GM18870 (cell line): ENCODE data around the gene SPOPL.
"Not testable (repeated sequence)": the region's sequence is repeated elsewhere in the genome, so short reads cannot be mapped to it uniquely, and the experiment has no call there.

ENCODE experiments used
- ATAC-seq: cut with Tn5 transposase; IDR thresholded peaks from one replicate; pipeline ENCODE4 v1.9.1; 2021; ENCODE audit warnings: moderate library complexity; ENCODE audit not compliant: unreplicated experiment

Gene SPOPL

GRCh38 chr2:138523018-138523672 is 21.6 kb downstream of the SPOPL start:
- peak; percentile 56 for ATAC-seq

DNA sequence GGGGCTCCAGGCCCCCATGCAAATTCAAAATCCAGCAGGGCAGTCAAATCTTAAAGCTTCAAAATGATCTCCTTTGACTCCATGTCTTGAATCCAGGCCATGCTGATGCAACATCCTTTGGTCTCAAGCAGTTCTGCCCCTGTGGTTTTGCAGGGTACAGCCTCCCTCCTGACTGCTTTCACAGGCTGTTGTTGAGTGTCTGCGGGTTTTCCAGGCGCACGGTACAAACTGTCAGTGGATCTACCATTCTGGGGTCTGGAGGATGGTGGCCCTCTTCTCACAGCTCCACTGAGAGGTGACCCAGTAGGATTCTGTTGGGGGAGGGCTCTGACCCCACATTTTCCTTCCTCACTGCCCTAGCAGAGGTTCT is 22.1 kb downstream of the SPOPL start:
- ATAC-seq: peak; percentile 27

GRCh38 chr2:138524353-138524752 is 22.8 kb downstream of the SPOPL start:
- not testable (repeated sequence) for ATAC-seq

- ATAC-seq: no peak
Observed at GRCh38 chr2:138531913-138532312, 30.3 kb downstream of the SPOPL start.

GRCh38 chr2:138534791-138535190 is 33.2 kb downstream of the SPOPL start:
- no peak for ATAC-seq

DNA sequence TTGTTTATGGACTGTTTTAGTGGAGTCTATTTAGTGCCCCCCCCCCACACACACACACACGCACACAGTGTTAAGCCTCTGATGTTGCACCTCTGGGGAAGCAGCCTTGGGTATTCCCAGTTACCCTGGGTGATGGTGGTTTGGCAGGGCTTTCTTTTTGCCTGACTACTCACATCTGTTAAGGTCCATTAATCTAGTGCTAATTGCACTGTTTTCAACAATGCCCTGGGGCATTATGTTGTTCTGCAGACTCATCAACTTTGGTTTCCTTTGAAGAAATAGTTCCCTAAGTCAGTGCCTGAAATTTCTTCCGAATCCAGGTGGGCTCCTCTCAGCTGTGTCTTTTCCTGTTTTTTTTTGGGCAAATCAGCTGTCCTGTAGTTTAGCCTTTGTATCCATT is 34.7 kb downstream of the SPOPL start:
- ATAC-seq: peak; percentile 83

- ATAC-seq: no peak
Observed at GRCh38 chr2:138536740-138537139, 35.2 kb downstream of the SPOPL start.

GRCh38 chr2:138537170-138537915 is 35.8 kb downstream of the SPOPL start:
- no peak for ATAC-seq

DNA sequence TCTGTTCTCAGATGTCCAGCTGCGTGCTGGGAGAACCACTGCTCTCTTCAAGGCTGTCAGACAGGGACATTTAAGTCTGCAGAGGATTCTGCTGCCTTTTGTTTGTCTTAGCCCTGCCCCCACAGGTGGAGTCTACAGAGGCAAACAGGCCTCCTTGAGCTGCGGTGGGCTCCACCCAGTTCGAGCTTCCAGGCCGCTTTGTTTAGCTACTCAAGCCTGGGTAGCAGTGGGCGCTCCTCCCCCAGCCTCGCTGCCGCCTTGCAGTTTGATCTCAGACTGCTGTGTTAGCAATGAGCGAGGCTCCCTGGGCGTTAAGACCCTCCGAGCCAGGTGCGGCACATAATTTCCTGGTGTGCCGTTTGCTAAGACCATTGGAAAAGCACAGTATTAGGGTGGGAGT is 42.6 kb downstream of the SPOPL start:
- ATAC-seq: not testable (repeated sequence)

GRCh38 chr2:138548796-138549195 is 47.2 kb downstream of the SPOPL start:
- ATAC-seq: no peak

DNA sequence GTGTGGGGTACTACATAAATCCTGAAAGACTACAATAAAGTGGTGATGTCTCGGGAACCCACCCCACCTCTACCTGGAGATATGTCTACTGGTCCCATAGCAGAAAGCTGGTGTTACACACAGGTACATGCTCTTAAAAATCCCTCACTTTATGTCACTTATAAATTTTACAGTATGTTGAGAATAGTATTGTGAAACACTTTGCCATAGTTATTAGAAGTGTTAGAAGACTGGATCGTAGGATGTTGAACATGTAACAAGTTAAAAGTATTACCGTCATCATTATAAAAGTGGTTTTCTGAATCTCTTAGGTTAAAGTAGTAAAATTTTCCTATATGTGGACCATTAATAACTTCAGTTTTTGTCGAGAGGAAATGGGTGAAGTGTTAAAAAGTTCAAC is 48.6 kb downstream of the SPOPL start:
- no peak for ATAC-seq

GRCh38 chr2:138550670-138551287 is 49.2 kb downstream of the SPOPL start:
- ATAC-seq: no peak

DNA sequence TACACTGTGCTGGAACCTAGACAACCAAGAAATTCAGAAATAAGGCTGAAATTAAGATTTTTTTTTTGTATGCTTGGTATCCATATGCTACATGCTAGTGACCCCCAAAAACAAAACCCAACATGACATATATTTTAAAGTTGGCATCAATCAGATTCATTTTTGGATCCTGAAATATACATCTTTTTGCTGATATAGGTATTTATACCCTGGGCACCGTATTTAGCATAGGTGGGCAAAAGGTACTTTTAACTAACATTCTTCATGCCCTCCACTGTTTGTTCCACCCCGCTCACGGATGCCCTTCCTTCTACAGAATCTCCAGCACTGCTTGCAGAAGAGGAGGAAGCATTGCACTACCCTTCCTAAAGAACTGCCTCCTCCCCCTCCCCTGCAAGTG is 52.6 kb downstream of the SPOPL start:
- ATAC-seq: no peak

GRCh38 chr2:138559641-138560040 is 58.1 kb downstream of the SPOPL start:
- ATAC-seq: no peak

DNA sequence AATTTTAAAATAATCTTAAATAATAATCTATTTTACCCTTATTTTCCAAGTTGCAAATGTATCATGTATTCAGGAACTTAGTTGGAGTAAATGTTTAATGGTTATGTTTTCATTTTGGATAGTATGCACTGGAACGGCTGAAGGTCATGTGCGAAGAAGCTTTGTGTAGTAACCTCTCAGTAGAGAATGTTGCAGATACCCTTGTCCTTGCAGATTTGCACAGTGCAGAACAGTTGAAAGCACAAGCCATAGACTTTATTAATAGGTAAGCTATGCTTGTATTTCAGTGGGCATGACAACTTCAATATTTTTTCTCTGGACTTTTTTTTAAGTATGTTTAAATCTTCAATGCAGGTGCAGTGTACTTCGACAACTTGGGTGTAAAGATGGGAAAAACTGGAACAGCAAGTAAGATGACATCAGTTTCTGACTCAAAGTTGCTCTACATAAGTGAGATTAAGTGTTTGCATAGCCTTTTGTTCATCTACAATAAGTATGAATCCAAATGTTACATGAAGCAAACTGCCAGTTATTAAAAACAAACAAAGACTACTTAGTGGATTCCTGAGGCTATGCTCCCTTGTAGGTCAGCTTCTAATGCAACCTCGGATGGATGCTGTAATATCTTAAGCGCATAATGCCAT is 63.1 kb downstream of the SPOPL start:
- no peak for ATAC-seq

DNA sequence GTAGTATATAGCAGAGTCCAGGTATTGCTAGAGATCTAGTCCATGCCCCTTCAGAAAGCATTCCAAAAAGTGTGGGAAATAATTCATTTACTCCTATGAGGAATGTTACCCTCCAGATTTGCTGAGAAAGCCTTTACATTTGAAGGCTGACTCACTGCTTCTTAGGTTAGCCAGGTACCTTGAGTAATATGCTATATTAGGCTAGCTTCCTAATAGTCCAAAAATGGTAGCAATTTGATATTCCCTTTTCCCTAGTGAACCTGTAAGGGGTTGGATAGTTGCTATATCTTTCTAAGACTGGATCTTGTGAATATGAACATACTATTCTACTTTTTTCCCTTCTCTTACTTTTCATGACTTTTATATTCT is 63.6 kb downstream of the SPOPL start:
- no peak for ATAC-seq

DNA sequence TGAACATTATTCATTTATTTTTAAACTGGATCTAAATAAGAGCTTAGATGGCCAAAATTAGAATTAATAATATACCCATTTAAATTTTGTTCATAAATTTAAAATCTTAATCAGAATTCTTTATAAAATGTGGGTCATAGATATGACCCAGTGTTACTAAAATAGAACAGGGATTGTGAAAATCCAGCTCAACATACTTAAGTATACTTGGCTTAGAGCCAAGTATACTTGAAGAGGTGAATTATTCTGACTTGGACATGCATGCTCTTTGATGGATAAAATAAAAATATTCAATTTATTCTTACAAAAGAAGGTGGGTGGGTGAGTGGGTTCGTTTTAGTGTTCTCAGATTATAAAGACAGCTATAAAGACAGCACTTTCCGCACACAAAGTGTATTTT is 70.7 kb downstream of the SPOPL start:
- no peak for ATAC-seq

GRCh38 chr2:138577066-138577465 is 75.5 kb downstream of the SPOPL start:
- no peak for ATAC-seq

GRCh38 chr2:138579556-138579955 is 78.0 kb downstream of the SPOPL start:
- ATAC-seq: no peak

GRCh38 chr2:138581909-138582308 is 80.3 kb downstream of the SPOPL start:
- no peak for ATAC-seq

DNA sequence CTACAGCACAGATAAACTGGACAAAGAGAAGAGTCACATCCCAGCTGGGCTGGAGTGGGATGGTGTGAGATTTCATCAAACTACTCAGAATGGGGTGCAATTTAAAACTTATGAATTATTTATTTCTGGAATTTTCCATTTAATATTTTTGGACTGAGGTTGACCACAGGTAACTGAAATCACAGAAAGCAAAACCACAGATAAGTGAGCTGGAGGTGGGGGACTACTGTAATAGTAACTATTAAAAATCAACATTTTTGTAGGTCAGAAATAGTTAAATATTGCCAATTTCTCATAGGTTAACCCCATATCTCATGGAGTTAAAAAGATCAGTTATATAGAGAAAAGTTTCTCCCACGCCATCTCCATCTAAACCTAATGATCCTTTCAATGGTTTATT is 88.1 kb downstream of the SPOPL start:
- ATAC-seq: no peak

DNA sequence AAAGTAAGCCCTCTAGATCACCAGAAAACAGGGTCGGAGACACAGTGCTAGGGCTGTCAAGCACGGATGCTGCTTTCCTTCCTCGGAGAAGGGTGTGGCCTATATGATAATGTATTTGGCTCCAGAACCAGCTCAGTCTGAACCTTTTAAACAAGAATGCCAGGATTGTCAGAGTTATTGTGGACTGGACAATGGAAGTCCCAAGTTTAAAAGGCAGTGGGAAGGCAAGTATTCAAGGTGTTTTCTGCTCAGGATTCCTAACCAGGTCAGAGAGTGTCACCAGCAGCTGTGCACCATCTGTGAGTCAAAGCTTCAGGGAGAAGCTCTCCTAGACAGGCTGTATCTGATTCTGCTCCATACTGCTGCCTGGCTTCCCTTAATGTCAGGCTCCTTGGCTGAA is 94.8 kb downstream of the SPOPL start:
- no peak for ATAC-seq
